COLO829 (cell line): Measurements from ENCODE around the gene ASL.
"Not testable (repeated sequence)": the region's sequence is repeated elsewhere in the genome, so short reads cannot be mapped to it uniquely, and the experiment has no call there.

Source experiments
- DNase-seq: peaks from one replicate; pipeline ENCODE4 v3.0.0; 2012; ENCODE audit warnings: low spot score

The ASL gene

GRCh38 chr7:66076462-66077329 lies 1.1 kb downstream of the ASL start:
- no peak for DNase-seq

GRCh38 chr7:66078067-66078466 lies 2.4 kb downstream of the ASL start:
- no peak for DNase-seq

- DNase-seq = no peak
Observed at GRCh38 chr7:66082083-66082482, 6.5 kb downstream of the ASL start.

DNA sequence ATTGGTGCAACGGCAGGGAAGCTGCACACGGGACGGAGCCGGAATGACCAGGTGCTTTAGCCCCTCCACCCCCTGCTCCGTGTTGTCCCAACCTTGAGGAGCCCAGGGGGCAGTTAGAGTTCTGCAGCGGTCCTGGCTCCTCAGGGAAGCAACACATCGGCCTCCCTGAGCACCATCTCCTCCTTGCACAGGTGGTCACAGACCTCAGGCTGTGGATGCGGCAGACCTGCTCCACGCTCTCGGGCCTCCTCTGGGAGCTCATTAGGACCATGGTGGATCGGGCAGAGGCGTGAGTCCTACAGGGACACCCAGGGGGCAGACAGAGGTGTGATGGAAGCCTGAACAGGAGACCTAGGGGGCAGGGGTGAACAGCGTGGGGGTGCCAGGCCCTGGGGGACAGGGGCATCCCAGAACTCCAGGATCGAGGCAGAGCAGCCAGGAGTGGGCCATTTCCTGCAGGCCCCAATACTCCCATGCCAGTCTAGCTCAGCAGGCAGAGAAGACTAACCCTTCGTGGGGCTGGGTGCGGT lies 7.3 kb downstream of the ASL start:
- no peak for DNase-seq

- no peak for DNase-seq
Observed at GRCh38 chr7:66083677-66084076, 8.1 kb downstream of the ASL start.

- no peak for DNase-seq
Observed at GRCh38 chr7:66088861-66089838, 13.5 kb downstream of the ASL start.

- DNase-seq = no peak
Observed at GRCh38 chr7:66092654-66093053, 17.0 kb downstream of the ASL start.

GRCh38 chr7:66095010-66095409 lies 19.4 kb downstream of the ASL start:
- DNase-seq = no peak

DNA sequence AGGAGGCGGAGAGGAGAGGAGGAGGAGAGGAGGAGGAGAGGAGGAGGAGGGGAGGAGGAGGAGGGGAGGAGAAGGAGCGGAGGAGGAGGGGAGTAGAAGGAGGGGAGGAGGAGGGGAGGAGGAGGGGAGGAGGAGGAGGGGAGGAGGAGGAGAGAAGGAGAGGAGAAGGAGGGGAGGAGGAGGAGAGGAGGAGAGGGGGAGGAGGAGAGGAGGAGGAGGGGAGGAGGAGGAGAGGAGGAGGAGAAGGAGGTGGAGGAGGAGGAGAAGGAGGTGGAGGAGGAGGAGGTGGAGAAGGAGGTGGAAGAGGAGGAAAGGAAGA lies 23.6 kb downstream of the ASL start:
- no peak for DNase-seq

GRCh38 chr7:66099551-66100407 lies 24.2 kb downstream of the ASL start:
- peak; percentile 36 for DNase-seq

DNA sequence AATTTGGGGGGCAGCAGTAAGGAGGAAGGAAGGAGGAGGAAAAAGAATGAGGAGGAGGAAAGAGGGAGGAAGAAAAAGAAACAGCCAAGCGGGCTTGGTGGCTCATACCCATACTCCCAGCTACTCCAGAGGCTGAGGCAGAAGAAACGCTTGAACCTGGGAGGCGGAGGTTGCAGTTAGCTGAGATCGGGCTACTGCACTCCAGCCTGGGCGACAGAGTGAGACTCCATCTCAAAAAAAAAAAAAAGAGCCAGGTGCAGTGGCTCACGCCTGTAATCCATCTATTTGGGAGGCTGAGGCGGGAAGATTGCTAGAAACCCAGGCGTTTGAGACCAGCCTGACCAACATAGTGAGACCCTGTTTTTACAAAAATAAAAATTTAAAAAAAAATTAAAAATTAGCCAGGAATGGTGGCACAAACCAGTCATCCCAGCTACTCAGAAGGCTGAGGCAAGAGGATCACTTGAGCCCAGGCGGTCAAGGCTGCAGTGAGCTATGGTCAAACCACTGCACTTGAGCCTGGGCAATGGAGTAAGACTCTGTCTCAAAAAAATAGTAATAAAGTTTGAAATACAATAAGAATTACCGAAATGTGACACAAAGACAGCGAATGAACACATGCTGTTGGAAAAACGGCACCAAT lies 24.9 kb downstream of the ASL start:
- no peak for DNase-seq

DNA sequence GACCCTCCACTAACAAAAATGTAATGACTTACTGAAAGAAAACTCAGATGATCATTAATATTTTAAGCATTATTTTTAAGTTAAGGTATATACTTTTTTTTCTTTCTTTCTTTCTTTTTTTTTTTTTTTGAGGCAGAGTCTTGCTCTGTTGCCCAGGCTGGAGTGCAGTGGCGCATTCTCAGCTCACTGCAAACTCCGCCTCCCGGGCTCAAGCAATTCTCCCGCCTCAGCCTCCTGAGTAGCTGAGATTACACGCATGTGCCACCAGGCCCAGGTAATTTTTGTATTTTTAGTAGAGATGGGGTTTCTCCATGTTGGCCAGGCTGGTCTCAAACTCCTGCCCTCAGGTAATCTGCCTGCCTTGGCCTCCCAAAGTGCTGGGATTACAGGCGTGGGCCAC lies 26.5 kb downstream of the ASL start:
- not testable (repeated sequence) for DNase-seq

DNA sequence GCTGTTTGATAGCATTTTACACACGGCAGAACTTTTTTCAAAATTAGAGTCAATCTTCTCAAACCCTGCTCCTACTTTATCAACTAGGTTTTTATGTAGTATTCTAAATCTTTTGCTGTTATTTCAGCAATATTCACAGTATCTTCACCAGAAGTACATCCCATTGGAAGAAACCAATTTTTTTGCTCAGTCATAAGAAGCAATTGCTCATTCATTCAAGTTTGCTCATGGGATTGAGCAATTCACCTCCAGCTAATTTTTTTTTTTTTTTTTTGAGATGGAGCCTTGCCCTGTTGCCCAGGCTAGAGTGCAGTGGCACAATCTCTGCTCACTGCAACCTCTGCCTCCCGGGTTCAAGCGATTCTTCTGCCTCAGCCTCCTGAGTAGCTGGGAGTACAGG lies 28.4 kb downstream of the ASL start:
- not testable (repeated sequence) for DNase-seq

DNA sequence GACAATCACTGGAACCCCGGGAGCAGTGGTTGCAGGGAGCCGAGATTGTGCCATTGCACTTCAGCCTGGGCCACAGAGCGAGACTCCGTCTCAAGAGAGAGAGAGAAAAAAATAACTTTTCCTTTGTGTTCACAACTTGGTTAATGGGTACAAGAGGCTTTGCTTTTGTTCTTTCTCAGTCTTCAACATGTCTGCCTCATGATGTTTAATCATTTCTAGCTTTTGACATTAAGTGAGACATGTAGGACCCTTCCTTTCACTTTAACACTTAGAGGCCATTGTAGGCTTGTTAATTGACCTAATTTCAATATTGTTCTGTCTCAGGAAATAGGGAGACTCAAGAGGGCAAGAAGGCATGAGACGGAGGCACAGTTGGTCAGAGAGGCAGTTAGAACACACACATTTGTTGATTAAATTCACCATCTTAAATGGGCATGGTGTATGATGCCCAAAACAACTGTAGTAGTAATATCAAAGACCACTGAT lies 29.7 kb downstream of the ASL start:
- DNase-seq = no peak

- not testable (repeated sequence) for DNase-seq
Observed at GRCh38 chr7:66108410-66108809, 32.8 kb downstream of the ASL start.

DNA sequence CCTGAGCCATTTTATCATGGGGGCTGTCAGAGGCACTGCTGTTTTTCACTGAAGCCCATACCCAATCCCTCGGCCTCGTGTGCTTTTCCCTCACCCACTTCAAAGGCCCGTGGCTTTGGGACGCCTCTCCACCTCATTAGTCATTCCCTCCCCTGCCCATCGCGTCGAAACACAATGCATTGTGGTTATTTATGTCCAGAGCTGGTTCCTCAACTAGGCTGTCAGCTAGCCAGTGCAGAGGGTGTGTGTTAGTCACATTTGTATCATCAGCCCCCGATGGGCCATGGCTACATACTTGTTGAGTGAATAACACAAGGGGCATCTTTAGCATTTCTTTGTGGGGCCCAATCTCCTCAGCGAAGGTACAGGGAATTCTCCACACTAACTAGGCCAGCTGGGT lies 35.2 kb downstream of the ASL start:
- no peak for DNase-seq

- DNase-seq = peak; percentile 72
Observed at GRCh38 chr7:66114743-66115649, 39.4 kb downstream of the ASL start, which contains the start of gene CRCP. Gene CRCP (plus strand): TSS chr7:66114847. CDS start chr7:66114963, 116 bp downstream.

DNA sequence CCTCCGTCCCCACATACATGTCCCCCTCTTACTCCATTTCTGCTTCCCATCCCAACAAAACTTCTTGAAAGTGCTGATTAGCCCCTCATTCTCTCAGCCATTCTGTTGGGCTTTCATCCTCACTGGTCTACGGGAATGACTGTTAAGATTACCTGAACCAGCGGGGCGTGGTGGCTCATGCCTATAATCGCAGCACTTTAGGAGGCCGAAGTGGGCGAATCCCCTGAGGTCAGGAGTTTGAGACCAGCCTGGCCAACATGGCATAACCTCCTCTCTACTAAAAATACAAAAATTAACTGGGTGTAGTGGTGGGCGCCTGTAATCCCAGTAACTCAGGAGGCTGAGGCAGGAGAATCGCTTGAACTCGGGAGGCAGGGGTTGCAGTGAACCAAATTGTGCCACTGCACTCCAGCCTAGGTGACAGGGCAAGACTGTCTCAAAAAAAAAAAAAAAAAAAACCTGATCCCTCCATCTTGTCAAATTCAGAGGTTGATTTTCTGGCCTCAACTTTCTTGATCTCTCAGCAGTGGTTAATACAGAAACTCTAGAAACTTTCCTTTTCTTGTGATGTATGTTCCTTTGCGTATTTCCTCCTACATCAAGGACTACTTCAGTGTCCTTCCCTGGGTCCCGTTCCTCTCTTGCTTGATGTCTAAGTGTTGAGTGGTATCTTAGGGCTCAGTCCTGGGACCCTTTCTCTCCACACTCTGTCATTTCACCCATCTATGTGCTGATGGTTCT lies 41.2 kb downstream of the ASL start:
- not testable (repeated sequence) for DNase-seq

DNA sequence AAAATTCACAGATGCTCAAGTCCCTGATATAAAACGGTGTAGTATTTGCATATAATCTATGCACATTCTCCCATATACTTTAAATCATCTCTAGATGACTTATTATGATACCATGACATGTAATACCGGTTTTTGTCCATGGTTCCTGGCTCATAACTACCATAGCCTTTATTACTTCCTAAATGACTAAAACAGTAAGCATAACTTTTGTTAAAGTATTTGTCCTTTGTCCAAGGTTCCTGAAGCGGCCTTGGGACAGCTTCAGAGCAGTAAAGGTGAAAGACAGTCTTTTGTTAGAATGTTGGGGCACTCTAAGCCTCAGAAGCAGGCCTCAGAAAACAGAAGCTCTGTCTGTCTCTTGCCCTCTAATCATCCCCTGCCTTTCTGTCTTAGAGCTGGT lies 43.0 kb downstream of the ASL start:
- no peak for DNase-seq
